Hepatocyte (in vitro differentiated cells): Measurements from ENCODE around the gene EMSY.

ENCODE experiments used
- CTCF ChIP-seq: fragments of 200-600 bp; sonication (generic); IDR thresholded peaks from 2 replicates; pipeline ENCODE4 v1.5.1; 2016; ENCODE audit warnings: antibody characterized with exemption, mild to moderate bottlenecking; ENCODE audit not compliant: poor library complexity
- EZH2 ChIP-seq: fragments of 200-600 bp; sonication (generic); IDR thresholded peaks from 2 replicates; pipeline ENCODE4 v1.6.1; 2016; ENCODE audit warnings: antibody characterized with exemption, mild to moderate bottlenecking, borderline replicate concordance
- EZH2phosphoT487 ChIP-seq: fragments of 200-600 bp; sonication (generic); IDR thresholded peaks from one replicate; pipeline ENCODE4 v1.6.1; 2018; ENCODE audit warnings: antibody characterized with exemption, mild to moderate bottlenecking, low read depth, moderate library complexity; ENCODE audit not compliant: unreplicated experiment, severe bottlenecking

- TF ChIP-seq EZH2 (no peak), CTCF (no peak), EZH2phosphoT487 (no peak)
Observed at GRCh38 chr11:76592025-76592914, 147.5 kb downstream of the EMSY start.
